AG09309 (cell line): Measurements from ENCODE around the gene CNFN.

Source experiments
- DNase-seq: peaks from one replicate; pipeline ENCODE4 v3.0.0-alpha.2; 2010; ENCODE audit warnings: low read depth
- H3K4me3 ChIP-seq: 2 replicates; pipeline ENCODE4 v1.5.1; 2011; ENCODE audit warnings: mild to moderate bottlenecking, low read depth, low read length, moderate library complexity; ENCODE audit not compliant: control insufficient read depth
- TF ChIP-seq, protein P1 (sequence below): IDR thresholded peaks from 2 replicates; pipeline ENCODE4 v1.5.1; 2011; ENCODE audit warnings: mild to moderate bottlenecking, low read depth, low read length, inconsistent platforms; ENCODE audit not compliant: insufficient read depth, control insufficient read depth; ENCODE audit errors: missing control alignments

Gene CNFN

DNA sequence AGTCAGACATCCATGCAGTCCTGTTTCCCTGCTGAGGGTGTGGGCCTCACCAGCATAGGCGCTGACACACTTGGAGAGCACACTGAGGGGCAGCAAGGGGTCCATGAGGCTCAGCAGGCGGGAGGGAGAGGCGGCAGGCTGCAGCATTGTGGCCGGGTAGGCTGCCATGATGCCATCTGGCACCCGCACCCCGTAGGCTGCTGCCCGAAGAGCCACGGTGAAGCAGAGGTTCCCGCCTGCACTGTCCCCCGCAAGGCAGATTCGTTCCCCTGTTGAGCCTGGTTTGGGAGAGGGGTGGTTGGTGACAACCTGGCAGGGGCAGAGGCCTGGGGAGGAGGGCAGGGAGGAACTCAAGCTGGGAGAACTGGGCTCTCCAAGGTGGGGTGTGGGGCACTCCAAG lies 16.0 kb upstream of the CNFN start:
- TF ChIP-seq, protein P1, sequence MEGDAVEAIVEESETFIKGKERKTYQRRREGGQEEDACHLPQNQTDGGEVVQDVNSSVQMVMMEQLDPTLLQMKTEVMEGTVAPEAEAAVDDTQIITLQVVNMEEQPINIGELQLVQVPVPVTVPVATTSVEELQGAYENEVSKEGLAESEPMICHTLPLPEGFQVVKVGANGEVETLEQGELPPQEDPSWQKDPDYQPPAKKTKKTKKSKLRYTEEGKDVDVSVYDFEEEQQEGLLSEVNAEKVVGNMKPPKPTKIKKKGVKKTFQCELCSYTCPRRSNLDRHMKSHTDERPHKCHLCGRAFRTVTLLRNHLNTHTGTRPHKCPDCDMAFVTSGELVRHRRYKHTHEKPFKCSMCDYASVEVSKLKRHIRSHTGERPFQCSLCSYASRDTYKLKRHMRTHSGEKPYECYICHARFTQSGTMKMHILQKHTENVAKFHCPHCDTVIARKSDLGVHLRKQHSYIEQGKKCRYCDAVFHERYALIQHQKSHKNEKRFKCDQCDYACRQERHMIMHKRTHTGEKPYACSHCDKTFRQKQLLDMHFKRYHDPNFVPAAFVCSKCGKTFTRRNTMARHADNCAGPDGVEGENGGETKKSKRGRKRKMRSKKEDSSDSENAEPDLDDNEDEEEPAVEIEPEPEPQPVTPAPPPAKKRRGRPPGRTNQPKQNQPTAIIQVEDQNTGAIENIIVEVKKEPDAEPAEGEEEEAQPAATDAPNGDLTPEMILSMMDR, result no peak
- H3K4me3 ChIP-seq, result no peak overlapping the region
- DNase-seq, result no peak

DNA sequence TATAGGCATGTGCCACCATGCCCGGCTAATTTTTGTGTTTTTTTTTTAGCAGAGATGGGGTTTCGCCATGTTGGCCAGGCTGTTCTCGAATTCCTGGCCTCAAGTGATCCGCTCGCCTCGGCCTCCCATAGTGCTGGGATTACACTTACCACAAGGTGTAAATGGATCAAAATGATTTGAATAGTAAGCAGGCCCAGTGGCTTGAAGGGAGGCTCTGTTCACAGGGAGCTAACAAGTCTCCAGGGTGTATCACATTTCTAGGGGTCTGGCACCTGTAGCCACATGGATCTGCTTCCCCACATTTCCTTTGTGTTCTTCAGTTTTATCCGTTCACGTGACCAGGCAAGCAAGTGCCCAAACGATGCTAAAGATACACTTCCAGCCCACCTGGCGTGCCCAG lies 13.5 kb upstream of the CNFN start:
- DNase-seq, result no peak
- TF ChIP-seq, protein P1, result no peak
- H3K4me3 ChIP-seq, result no peak overlapping the region

DNA sequence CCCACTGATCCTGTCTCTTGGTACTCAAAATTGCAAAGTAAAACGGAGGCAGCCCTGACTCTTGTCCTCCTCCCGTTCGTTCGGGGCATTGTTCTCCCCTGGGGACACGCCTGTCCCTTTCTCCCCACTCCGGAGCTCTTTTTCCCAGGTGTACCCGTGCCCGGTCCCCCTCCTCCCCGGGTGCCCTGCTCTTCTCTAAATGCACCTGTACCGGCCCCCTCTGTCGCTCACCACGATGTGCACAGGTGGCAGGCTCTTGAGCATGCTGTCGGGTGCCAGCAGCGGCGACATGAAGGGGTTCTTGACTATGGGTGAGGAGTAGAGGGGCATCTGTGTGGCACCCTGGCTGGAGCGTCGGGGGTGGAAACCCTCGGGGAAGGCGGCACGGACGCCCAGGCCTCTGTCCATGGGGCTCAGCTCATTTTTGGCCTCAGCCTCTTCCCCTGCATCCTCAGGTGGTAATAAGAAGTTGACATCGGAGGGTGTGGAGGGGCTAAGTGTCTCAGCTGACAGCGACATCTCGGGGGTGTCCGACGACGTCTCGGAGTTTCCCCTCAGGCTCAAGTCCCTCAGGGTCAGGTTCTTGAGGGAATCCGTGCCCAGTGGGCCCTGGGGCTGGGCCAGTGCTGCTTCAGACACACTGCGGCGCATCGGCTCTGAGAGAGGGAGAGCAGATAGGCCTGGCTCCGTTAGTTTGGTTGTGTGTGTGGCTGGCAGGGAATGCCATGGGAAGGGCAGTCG lies 12.4 kb upstream of the CNFN start:
- no peak for DNase-seq
- peak overlapping the region; percentile 49 for H3K4me3 ChIP-seq
- TF ChIP-seq, protein P1, result no peak

DNA sequence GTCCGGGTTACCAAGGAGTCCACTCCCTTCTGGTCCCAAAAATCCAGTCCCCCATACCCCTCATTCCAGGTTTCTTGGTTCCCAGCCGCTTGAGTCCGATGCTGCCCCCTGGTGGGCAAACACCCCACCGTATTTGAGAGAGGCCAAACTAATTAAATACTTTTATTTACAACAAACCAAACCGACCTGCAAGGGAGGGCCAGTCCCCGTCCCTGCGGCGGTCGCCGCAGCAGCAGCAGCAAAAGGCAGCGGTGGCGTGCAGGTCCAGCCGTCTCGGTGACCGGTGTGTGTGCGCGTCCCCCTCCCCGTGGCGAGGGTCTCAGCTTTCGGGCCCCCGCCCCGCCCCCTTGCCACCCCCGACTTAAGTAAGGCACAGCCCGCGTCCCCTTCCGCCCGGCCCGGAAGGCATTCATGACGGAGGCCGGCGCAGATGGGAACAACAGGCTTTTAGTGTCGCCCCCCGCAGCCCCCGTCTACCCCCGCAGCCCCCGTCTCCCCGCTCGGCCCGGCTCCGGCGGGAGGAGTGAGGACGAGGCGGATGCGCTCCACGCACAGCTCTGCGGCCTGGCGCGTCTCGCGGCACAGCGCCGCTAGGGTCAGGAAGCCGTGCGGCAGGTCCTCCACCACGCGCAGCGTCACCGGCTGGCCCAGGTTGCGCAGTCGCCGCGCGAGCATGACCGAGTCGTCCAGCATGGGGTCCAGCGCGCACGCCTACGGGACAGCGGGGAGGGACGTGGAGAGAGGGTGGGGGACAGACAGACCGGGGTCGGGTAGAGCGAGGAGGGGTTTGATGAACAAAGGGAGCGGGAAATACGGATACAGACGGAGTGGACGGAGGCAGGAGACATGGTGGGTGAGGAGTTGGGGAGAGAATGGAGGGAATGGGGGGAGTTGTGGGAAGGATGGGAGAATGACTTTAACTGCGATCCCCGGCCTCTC lies 11.5 kb upstream of the CNFN start:
- peak; percentile 32 for DNase-seq
- TF ChIP-seq, protein P1, result peak; percentile 82
- H3K4me3 ChIP-seq, result peak overlapping the region; percentile 49

DNA sequence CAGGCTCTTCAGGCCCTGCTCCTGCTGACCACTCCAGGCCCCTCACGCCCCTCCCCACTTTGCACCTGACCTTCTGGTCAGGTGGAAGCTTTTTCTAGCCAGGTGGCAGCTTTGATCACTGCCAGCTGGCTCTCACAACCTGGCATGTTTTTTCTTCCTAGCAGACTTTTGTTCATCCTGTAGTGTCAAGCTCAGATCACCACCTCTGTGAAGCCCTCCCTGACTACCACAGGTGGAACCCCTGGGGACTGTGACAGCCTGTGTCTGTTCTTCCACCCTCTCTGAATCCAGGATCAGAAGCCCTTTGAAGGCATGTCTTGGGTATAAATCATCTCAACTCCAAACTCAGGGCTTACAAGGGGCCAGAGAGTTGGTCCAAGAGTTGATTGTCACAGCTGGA lies 10.3 kb upstream of the CNFN start:
- H3K4me3 ChIP-seq, result no peak overlapping the region
- TF ChIP-seq, protein P1, result no peak
- no peak for DNase-seq

DNA sequence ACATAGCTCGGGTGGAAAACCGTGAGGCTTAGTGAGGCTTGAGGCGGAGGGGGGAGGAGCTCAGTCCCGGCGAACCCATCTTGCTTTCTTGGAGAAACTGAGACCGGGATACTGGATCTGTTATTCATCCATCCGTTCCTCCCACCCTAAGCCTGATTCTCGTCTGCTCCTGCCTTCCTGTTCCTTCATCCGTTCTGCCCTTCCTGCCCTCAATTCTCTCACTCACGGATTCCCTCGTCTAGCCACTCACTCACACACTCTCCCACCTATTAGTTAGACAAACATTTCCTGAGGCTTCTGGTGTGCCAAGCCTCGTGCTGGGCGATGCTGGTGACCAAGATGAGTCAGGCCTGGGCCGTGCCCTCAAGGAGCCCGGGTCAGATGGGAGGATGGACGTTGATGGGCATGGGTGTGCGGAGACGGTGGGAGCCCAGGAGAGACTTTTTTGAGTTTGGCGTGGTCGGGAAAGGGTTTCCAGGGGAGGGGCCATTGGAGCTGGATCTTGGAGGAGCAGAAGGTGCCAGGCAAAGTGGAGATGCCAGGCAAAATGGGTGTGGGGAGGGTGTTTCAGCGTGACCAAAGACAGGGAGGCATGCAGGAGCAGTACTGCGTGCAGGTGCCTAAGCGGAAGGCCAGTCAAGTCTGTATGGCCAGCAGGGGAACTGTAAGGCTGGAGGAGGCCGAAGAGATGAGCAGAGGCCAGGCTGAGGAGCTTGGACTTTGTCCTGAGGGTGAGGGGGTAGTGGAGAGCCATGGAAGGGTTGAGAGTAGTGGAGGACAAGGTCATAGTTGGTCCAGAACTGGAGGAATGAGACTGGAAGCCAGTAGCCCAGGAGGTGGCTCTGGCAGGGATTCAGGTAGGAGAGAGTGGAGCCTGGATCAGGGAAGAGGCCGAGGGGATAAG lies 7.4 kb upstream of the CNFN start:
- H3K4me3 ChIP-seq, result peak overlapping the region; percentile 60
- TF ChIP-seq, protein P1, result no peak
- no peak for DNase-seq
